H9 (cell line): Measurements from ENCODE around the gene CR1L. TPM values are rescaled to one million over a fixed set of nuclear protein-coding genes. Genes with fewer than 3 reads are reported as not detected.

Source experiments
- DNase-seq: peaks from one replicate; pipeline ENCODE4 v3.0.0-alpha.2; 2017
- H2AFZ ChIP-seq: one replicate; pipeline ENCODE4 v1.6.1; 2013; ENCODE audit warnings: mild to moderate bottlenecking, low read length, control low read depth, moderate library complexity
- H2AK5ac ChIP-seq: 2 replicates; pipeline ENCODE4 v1.6.1; 2013; ENCODE audit warnings: low read length, control low read depth, mixed read lengths; ENCODE audit not compliant: insufficient read length
- H2BK120ac ChIP-seq: one replicate; pipeline ENCODE4 v1.6.1; 2013; ENCODE audit warnings: low read depth, mild to moderate bottlenecking, low read length, control low read depth, inconsistent platforms; ENCODE audit not compliant: poor library complexity, severe bottlenecking
- H2BK12ac ChIP-seq: 2 replicates; pipeline ENCODE4 v1.6.1; 2013; ENCODE audit warnings: low read length, control low read depth, mixed read lengths, low read depth; ENCODE audit not compliant: insufficient read length
- H2BK15ac ChIP-seq: 2 replicates; pipeline ENCODE4 v1.6.1; 2013; ENCODE audit warnings: low read depth, low read length, control low read depth
- H2BK20ac ChIP-seq: one replicate; pipeline ENCODE4 v1.6.1; 2013; ENCODE audit warnings: low read depth, mild to moderate bottlenecking, low read length, control low read depth, inconsistent platforms; ENCODE audit not compliant: poor library complexity, severe bottlenecking
- H2BK5ac ChIP-seq: 2 replicates; pipeline ENCODE4 v1.6.1; 2013; ENCODE audit warnings: low read length, control low read depth, mixed read lengths; ENCODE audit not compliant: insufficient read length
- H3K14ac ChIP-seq: 2 replicates; pipeline ENCODE4 v1.6.1; 2013; ENCODE audit warnings: low read length, control low read depth; ENCODE audit not compliant: insufficient read depth
- H3K18ac ChIP-seq: 2 replicates; pipeline ENCODE4 v1.6.1; 2013; ENCODE audit warnings: low read depth, mild to moderate bottlenecking, mixed read lengths, low read length, control low read depth; ENCODE audit not compliant: insufficient read length
- H3K23ac ChIP-seq: 2 replicates; pipeline ENCODE4 v1.6.1; 2013; ENCODE audit warnings: low read length, control low read depth, mixed read lengths, low read depth; ENCODE audit not compliant: insufficient read length
- H3K23me2 ChIP-seq: 2 replicates; pipeline ENCODE4 v1.6.1; 2013; ENCODE audit warnings: low read depth, mild to moderate bottlenecking, mixed read lengths, low read length, control low read depth; ENCODE audit not compliant: insufficient read length, poor library complexity, severe bottlenecking
- H3K27ac ChIP-seq: 2 replicates; pipeline ENCODE4 v1.5.1; 2013; ENCODE audit warnings: low read length, control low read depth, mixed read lengths, low read depth; ENCODE audit not compliant: insufficient read length
- H3K27me3 ChIP-seq: 2 replicates; pipeline ENCODE4 v1.6.1; 2013; ENCODE audit warnings: low read length, control low read depth, inconsistent platforms; ENCODE audit not compliant: insufficient read depth
- H3K4ac ChIP-seq: 2 replicates; pipeline ENCODE4 v1.6.1; 2013; ENCODE audit warnings: low read depth, mild to moderate bottlenecking, control low read depth, inconsistent platforms, low read length, moderate library complexity
- H3K4me1 ChIP-seq: 2 replicates; pipeline ENCODE4 v1.6.1; 2013; ENCODE audit warnings: low read length, control low read depth, inconsistent platforms; ENCODE audit not compliant: insufficient read depth
- H3K4me2 ChIP-seq: 2 replicates; pipeline ENCODE4 v1.6.1; 2013; ENCODE audit warnings: low read length, control low read depth, mixed read lengths; ENCODE audit not compliant: insufficient read length, insufficient read depth
- H3K56ac ChIP-seq: 2 replicates; pipeline ENCODE4 v1.6.1; 2013; ENCODE audit warnings: low read depth, mild to moderate bottlenecking, mixed read lengths, low read length, control low read depth; ENCODE audit not compliant: insufficient read length
- H3K79me1 ChIP-seq: 2 replicates; pipeline ENCODE4 v1.6.1; 2013; ENCODE audit warnings: low read depth, mild to moderate bottlenecking, moderate library complexity, low read length, control low read depth, inconsistent platforms; ENCODE audit not compliant: insufficient read depth, poor library complexity, severe bottlenecking
- H3K79me2 ChIP-seq: 2 replicates; pipeline ENCODE4 v1.6.1; 2013; ENCODE audit warnings: low read length, control low read depth, inconsistent platforms; ENCODE audit not compliant: insufficient read depth
- H3K9ac ChIP-seq: 2 replicates; pipeline ENCODE4 v1.6.1; 2013; ENCODE audit warnings: low read length, control low read depth, mixed read lengths; ENCODE audit not compliant: insufficient read length; ENCODE audit errors: extremely low read depth
- H3K9me3 ChIP-seq: one replicate; pipeline ENCODE4 v1.6.1; 2013; ENCODE audit warnings: low read depth, low read length, inconsistent platforms; ENCODE audit not compliant: control insufficient read depth
- H3T11ph ChIP-seq: one replicate; pipeline ENCODE4 v1.6.1; 2013; ENCODE audit warnings: mild to moderate bottlenecking, low read length, control low read depth, inconsistent platforms
- H4K20me1 ChIP-seq: one replicate; pipeline ENCODE4 v1.6.1; 2013; ENCODE audit not compliant: control insufficient read depth, insufficient read length, insufficient read depth
- H4K5ac ChIP-seq: 2 replicates; pipeline ENCODE4 v1.6.1; 2013; ENCODE audit warnings: low read depth, mild to moderate bottlenecking, mixed read lengths, low read length, control low read depth; ENCODE audit not compliant: insufficient read length
- H4K8ac ChIP-seq: replicated peaks from 2 replicates; pipeline ENCODE4 v1.6.1; 2013; ENCODE audit warnings: low read length, control low read depth, mixed read lengths, low read depth; ENCODE audit not compliant: insufficient read length
- H4K91ac ChIP-seq: 2 replicates; pipeline ENCODE4 v1.6.1; 2013; ENCODE audit warnings: low read depth, mild to moderate bottlenecking, moderate library complexity, mixed read lengths, low read length, control low read depth; ENCODE audit not compliant: insufficient read length
- H3K27ac Mint-ChIP-seq, 3 experiments: 2 replicates in 2 of 3; 3 replicates in 1 of 3; pipeline ENCODE4 v1.8.0; 2020 to 2021; ENCODE audit warnings: mixed read lengths in 3 of 3, mild to moderate bottlenecking in 1 of 3, moderate library complexity in 1 of 3
- H3K27me3 Mint-ChIP-seq: 2 replicates; pipeline ENCODE4 v1.8.0; 2021; ENCODE audit warnings: low read depth, mild to moderate bottlenecking, moderate library complexity, mixed read lengths
- H3K36me3 Mint-ChIP-seq, 3 experiments: 2 replicates in 2 of 3; 3 replicates in 1 of 3; pipeline ENCODE4 v1.8.0; 2020 to 2021; ENCODE audit warnings: low read depth in 3 of 3, mixed read lengths in 3 of 3; ENCODE audit not compliant: insufficient read depth in 1 of 3
- H3K4me1 Mint-ChIP-seq, 2 experiments: 2 replicates each; pipeline ENCODE4 v1.8.0; 2020; ENCODE audit warnings: mixed read lengths in 2 of 2
- H3K4me3 Mint-ChIP-seq, 2 experiments: 2 replicates in 1 of 2; 3 replicates in 1 of 2; pipeline ENCODE4 v1.8.0; 2020 to 2021; ENCODE audit warnings: mild to moderate bottlenecking in 2 of 2, mixed read lengths in 2 of 2, moderate library complexity in 1 of 2
- H3K9me3 Mint-ChIP-seq, 2 experiments: 2 replicates in 1 of 2; 3 replicates in 1 of 2; pipeline ENCODE4 v1.8.0; 2020; ENCODE audit warnings: mild to moderate bottlenecking in 2 of 2, mixed read lengths in 2 of 2, moderate library complexity in 1 of 2
- WGBS: extraction: QIAGEN DNeasy Blood & Tissue Kit; methylation state at CpG from one replicate; pipeline ENCODE4 v1.1.7; 2013; ENCODE audit warnings: missing lambda C conversion rate, low lambda C conversion rate, mixed read lengths; ENCODE audit not compliant: insufficient read length; ENCODE audit errors: extremely low coverage; 5-methylcytosine and 5-hydroxymethylcytosine counted together
- total RNA-seq: library from RNA; stranded (reverse); gene quantifications from 2 replicates; pipeline ENCODE4 v1.2.1, GENCODE V29; 2021
- TF ChIP-seq, protein P1 (sequence below): fragments of 200-600 bp; sonication (generic); conservative IDR thresholded peaks from 3 replicates; pipeline ENCODE4 v1.8.0; 2021; ENCODE audit warnings: antibody characterized with exemption, mild to moderate bottlenecking

The CR1L gene
- total RNA-seq, 1 experiment from 2014 or later = 0.37 TPM

GRCh38 chr1:207747627-207748492, 102.9 kb downstream of the CR1L start:
- no peak overlapping the region for H3K14ac ChIP-seq
- no peak overlapping the region for H4K8ac ChIP-seq
- Mint-ChIP-seq H3K36me3 (no peaks in the 10 kb centered on the region), H3K9me3 (no peaks in the 10 kb centered on the region), H3K27me3 (no peaks in the 10 kb centered on the region), H3K4me1 (peaks cover 47% of the 10 kb centered on the region in 2 experiments), H3K4me3 (no peak overlapping the region), H3K27ac (no peak overlapping the region)
- H4K91ac ChIP-seq = no peak overlapping the region
- H3K4me1 ChIP-seq = peaks cover 3% of the 10 kb centered on the region; the same call in 1 of the 2 replicates
- no peak overlapping the region for H2BK20ac ChIP-seq
- no peak overlapping the region for H2BK15ac ChIP-seq
- no peak overlapping the region for H3K18ac ChIP-seq
- no peak overlapping the region for H3T11ph ChIP-seq
- H3K4ac ChIP-seq = no peak overlapping the region
- no peaks in the 10 kb centered on the region for H3K27me3 ChIP-seq
- peak; percentile 63 for DNase-seq
- H3K79me1 ChIP-seq = no peaks in the 10 kb centered on the region
- H2BK120ac ChIP-seq = no peak overlapping the region
- no peak overlapping the region for H2BK5ac ChIP-seq
- H3K23ac ChIP-seq = no peak overlapping the region
- H3K4me2 ChIP-seq = no peak overlapping the region
- H4K20me1 ChIP-seq = no peaks in the 10 kb centered on the region
- TF ChIP-seq, protein P1, sequence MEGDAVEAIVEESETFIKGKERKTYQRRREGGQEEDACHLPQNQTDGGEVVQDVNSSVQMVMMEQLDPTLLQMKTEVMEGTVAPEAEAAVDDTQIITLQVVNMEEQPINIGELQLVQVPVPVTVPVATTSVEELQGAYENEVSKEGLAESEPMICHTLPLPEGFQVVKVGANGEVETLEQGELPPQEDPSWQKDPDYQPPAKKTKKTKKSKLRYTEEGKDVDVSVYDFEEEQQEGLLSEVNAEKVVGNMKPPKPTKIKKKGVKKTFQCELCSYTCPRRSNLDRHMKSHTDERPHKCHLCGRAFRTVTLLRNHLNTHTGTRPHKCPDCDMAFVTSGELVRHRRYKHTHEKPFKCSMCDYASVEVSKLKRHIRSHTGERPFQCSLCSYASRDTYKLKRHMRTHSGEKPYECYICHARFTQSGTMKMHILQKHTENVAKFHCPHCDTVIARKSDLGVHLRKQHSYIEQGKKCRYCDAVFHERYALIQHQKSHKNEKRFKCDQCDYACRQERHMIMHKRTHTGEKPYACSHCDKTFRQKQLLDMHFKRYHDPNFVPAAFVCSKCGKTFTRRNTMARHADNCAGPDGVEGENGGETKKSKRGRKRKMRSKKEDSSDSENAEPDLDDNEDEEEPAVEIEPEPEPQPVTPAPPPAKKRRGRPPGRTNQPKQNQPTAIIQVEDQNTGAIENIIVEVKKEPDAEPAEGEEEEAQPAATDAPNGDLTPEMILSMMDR = no peak
- peaks cover 10% of the 10 kb centered on the region; the same call in 1 of the 2 replicates for H3K79me2 ChIP-seq
- WGBS = no CpG with 5 or more reads among the region's 15 CpGs
- no peak overlapping the region for H2AK5ac ChIP-seq
- peaks cover 4% of the 10 kb centered on the region for H3K23me2 ChIP-seq
- H3K27ac ChIP-seq = no peak overlapping the region
- no peak overlapping the region for H2BK12ac ChIP-seq
- no peak overlapping the region for H3K56ac ChIP-seq
- H3K9me3 ChIP-seq = no peaks in the 10 kb centered on the region
- H2AFZ ChIP-seq = no peak overlapping the region
- H4K5ac ChIP-seq = no peak overlapping the region
- H3K9ac ChIP-seq = no peak overlapping the region
